HEK293 (cell line): ENCODE data around the gene SFTPA1.
"Not testable (repeated sequence)": the region's sequence is repeated elsewhere in the genome, so short reads cannot be mapped to it uniquely, and the experiment has no call there.

Source experiments
- CTCF ChIA-PET: fragments of 350-600 bp; formaldehyde crosslinking; extraction: SDS; loops from one replicate; lab custom pipeline; 2021; ENCODE audit warnings: antibody characterized with exemption; lab: Yijun Ruan, JAX
- POLR2A ChIA-PET: fragments of 300-600 bp; formaldehyde crosslinking; extraction: SDS; loops from one replicate; lab custom pipeline; 2020; ENCODE audit warnings: antibody characterized with exemption, inconsistent platforms; lab: Yijun Ruan, JAX
- H3K27ac ChIP-seq: fragments of 200-500 bp; sonication (Bioruptor generic); 2 replicates; pipeline ENCODE4 v1.5.1; 2014; ENCODE audit warnings: low read depth, low read length, control low read depth, inconsistent platforms; ENCODE audit errors: extremely low read depth
- H3K36me3 ChIP-seq, 2 experiments: fragments of 200-500 bp in 1 of 2; sonication (Bioruptor generic) in 1 of 2; 1 replicate in 1 of 2; 2 replicates in 1 of 2; pipeline ENCODE4 v1.5.1; 2014 to 2017; ENCODE audit warnings: inconsistent platforms in 2 of 2, low read length in 2 of 2; ENCODE audit not compliant: control insufficient read depth in 2 of 2, insufficient read depth in 1 of 2
- H3K4me1 ChIP-seq: fragments of 200-500 bp; sonication (Bioruptor generic); 2 replicates; pipeline ENCODE4 v1.5.1; 2014; ENCODE audit warnings: mild to moderate bottlenecking, low read length, inconsistent platforms; ENCODE audit not compliant: control insufficient read depth, insufficient read depth
- H3K4me3 ChIP-seq: 2 replicates; pipeline ENCODE4 v1.5.1; 2011; ENCODE audit warnings: low read depth, mild to moderate bottlenecking, control low read depth, low read length, moderate library complexity
- H3K9me3 ChIP-seq: fragments of 200-500 bp; sonication (Bioruptor generic); 2 replicates; pipeline ENCODE4 v1.5.1; 2014; ENCODE audit warnings: low read depth, low read length, inconsistent platforms; ENCODE audit not compliant: control insufficient read depth, insufficient read depth
- BCL11A ChIP-seq: fragments of 450-650 bp; formaldehyde crosslinking; IDR thresholded peaks from 2 replicates; pipeline ENCODE4 v1.5.1; 2016; ENCODE audit warnings: low read depth, missing biosample characterization, missing genetic modification characterization
- CTCF ChIP-seq: fragments of 450-650 bp; formaldehyde crosslinking; IDR thresholded peaks from 2 replicates; pipeline ENCODE4 v1.5.1; 2016; ENCODE audit warnings: missing biosample characterization, missing genetic modification characterization
- FEZF1 ChIP-seq: fragments of 450-650 bp; formaldehyde crosslinking; IDR thresholded peaks from 2 replicates; pipeline ENCODE4 v1.5.1; 2016; ENCODE audit warnings: missing biosample characterization, missing genetic modification characterization
- GFI1B ChIP-seq: fragments of 450-650 bp; formaldehyde crosslinking; IDR thresholded peaks from 2 replicates; pipeline ENCODE4 v1.5.1; 2016; ENCODE audit warnings: missing biosample characterization, missing genetic modification characterization
- GLI4 ChIP-seq: fragments of 450-650 bp; formaldehyde crosslinking; IDR thresholded peaks from 2 replicates; pipeline ENCODE4 v1.5.1; 2016; ENCODE audit warnings: missing biosample characterization, missing genetic modification characterization
- IKZF3 ChIP-seq: fragments of 450-650 bp; IDR thresholded peaks from 2 replicates; pipeline ENCODE4 v1.5.0; 2018; ENCODE audit warnings: missing biosample characterization, mild to moderate bottlenecking, missing genetic modification characterization, moderate library complexity
- KLF10 ChIP-seq: fragments of 450-650 bp; IDR thresholded peaks from 2 replicates; pipeline ENCODE4 v1.5.1; 2018; ENCODE audit warnings: missing biosample characterization, mild to moderate bottlenecking, missing genetic modification characterization
- KLF16 ChIP-seq: fragments of 450-650 bp; formaldehyde crosslinking; IDR thresholded peaks from 2 replicates; pipeline ENCODE4 v1.5.1; 2017; ENCODE audit warnings: missing biosample characterization, missing genetic modification characterization
- MZF1 ChIP-seq: fragments of 450-650 bp; formaldehyde crosslinking; IDR thresholded peaks from 2 replicates; pipeline ENCODE4 v1.5.1; 2017; ENCODE audit warnings: missing biosample characterization, missing genetic modification characterization, borderline replicate concordance
- OVOL3 ChIP-seq: fragments of 450-650 bp; formaldehyde crosslinking; IDR thresholded peaks from 2 replicates; pipeline ENCODE4 v1.5.1; 2016; ENCODE audit warnings: missing biosample characterization, missing genetic modification characterization
- SCRT1 ChIP-seq: fragments of 450-650 bp; formaldehyde crosslinking; IDR thresholded peaks from 2 replicates; pipeline ENCODE4 v1.5.1; 2016; ENCODE audit warnings: missing biosample characterization, missing genetic modification characterization, borderline replicate concordance
- ZBTB8A ChIP-seq: fragments of 450-650 bp; formaldehyde crosslinking; IDR thresholded peaks from 2 replicates; pipeline ENCODE4 v1.5.1; 2016; ENCODE audit warnings: missing biosample characterization, missing genetic modification characterization
- ZNF146 ChIP-seq: fragments of 450-650 bp; formaldehyde crosslinking; IDR thresholded peaks from 2 replicates; pipeline ENCODE4 v1.5.1; 2016; ENCODE audit warnings: missing biosample characterization, missing genetic modification characterization
- ZNF16 ChIP-seq: fragments of 450-650 bp; formaldehyde crosslinking; IDR thresholded peaks from 2 replicates; pipeline ENCODE4 v1.5.1; 2016; ENCODE audit warnings: low read depth, missing biosample characterization, missing genetic modification characterization
- ZNF239 ChIP-seq: fragments of 450-650 bp; formaldehyde crosslinking; IDR thresholded peaks from 2 replicates; pipeline ENCODE4 v1.5.1; 2016; ENCODE audit warnings: missing biosample characterization, missing genetic modification characterization
- ZNF24 ChIP-seq: fragments of 450-650 bp; formaldehyde crosslinking; IDR thresholded peaks from 2 replicates; pipeline ENCODE4 v1.5.1; 2016; ENCODE audit warnings: missing biosample characterization, missing genetic modification characterization
- ZNF280D ChIP-seq: fragments of 450-650 bp; formaldehyde crosslinking; IDR thresholded peaks from 2 replicates; pipeline ENCODE4 v1.5.1; 2016; ENCODE audit warnings: missing biosample characterization, missing genetic modification characterization
- ZNF488 ChIP-seq: fragments of 450-650 bp; formaldehyde crosslinking; IDR thresholded peaks from 2 replicates; pipeline ENCODE4 v1.5.1; 2016; ENCODE audit warnings: missing biosample characterization, missing genetic modification characterization
- ZNF529 ChIP-seq: fragments of 450-650 bp; formaldehyde crosslinking; IDR thresholded peaks from 2 replicates; pipeline ENCODE4 v1.5.1; 2017; ENCODE audit warnings: missing genetic modification characterization, missing biosample characterization; ENCODE audit not compliant: insufficient replicate concordance
- ZNF610 ChIP-seq: fragments of 450-650 bp; formaldehyde crosslinking; IDR thresholded peaks from 2 replicates; pipeline ENCODE4 v1.5.1; 2016; ENCODE audit warnings: missing biosample characterization, missing genetic modification characterization, borderline replicate concordance
- ZNF626 ChIP-seq: fragments of 450-650 bp; sonication (Bioruptor Pico); formaldehyde crosslinking; IDR thresholded peaks from 2 replicates; pipeline ENCODE4 v1.5.1; 2018; ENCODE audit warnings: missing biosample characterization, missing genetic modification characterization, inconsistent platforms
- ZNF658 ChIP-seq: fragments of 450-650 bp; formaldehyde crosslinking; IDR thresholded peaks from 2 replicates; pipeline ENCODE4; 2016; ENCODE audit warnings: missing biosample characterization, missing genetic modification characterization
- ZNF664 ChIP-seq: fragments of 450-650 bp; formaldehyde crosslinking; IDR thresholded peaks from 2 replicates; pipeline ENCODE4 v1.5.1; 2016; ENCODE audit warnings: missing biosample characterization, missing genetic modification characterization
- ZNF747 ChIP-seq: fragments of 450-650 bp; formaldehyde crosslinking; IDR thresholded peaks from 2 replicates; pipeline ENCODE4 v1.5.1; 2016; ENCODE audit warnings: missing biosample characterization, missing genetic modification characterization
- ZNF768 ChIP-seq: fragments of 450-650 bp; formaldehyde crosslinking; IDR thresholded peaks from 2 replicates; pipeline ENCODE4 v1.5.1; 2018; ENCODE audit warnings: missing biosample characterization, mild to moderate bottlenecking, missing genetic modification characterization
- ZSCAN23 ChIP-seq: fragments of 450-650 bp; formaldehyde crosslinking; IDR thresholded peaks from 2 replicates; pipeline ENCODE4 v1.5.1; 2016; ENCODE audit warnings: missing biosample characterization, missing genetic modification characterization
- ZSCAN5A ChIP-seq: fragments of 450-650 bp; formaldehyde crosslinking; IDR thresholded peaks from 2 replicates; pipeline ENCODE4 v1.5.1; 2016; ENCODE audit warnings: missing biosample characterization, missing genetic modification characterization

SFTPA1 gene

GRCh38 chr10:79616164-79616563 lies 5.4 kb downstream of the SFTPA1 start:
- H3K9me3 ChIP-seq: no peaks in the 10 kb centered on the region
- H3K4me1 ChIP-seq: no peaks in the 10 kb centered on the region
- ChIA-PET POLR2A (no interaction called here), CTCF (interaction anchor here (1.6 kb wide), 1 partner anchor 9 kb away, joined by 5 read pairs; no protein-coding TSS in a partner anchor)
- H3K36me3 ChIP-seq: no peaks in the 10 kb centered on the region
- H3K4me3 ChIP-seq: no peak overlapping the region
- TF ChIP-seq SCRT1 (tag by site-specific recombination) (no peak), ZBTB8A (tag by site-specific recombination) (no peak), CTCF (tag by site-specific recombination) (no peak), ZNF24 (tag by site-specific recombination) (no peak), ZNF747 (tag by site-specific recombination) (no peak), ZSCAN5A (tag by site-specific recombination) (no peak), ZNF626 (tag by site-specific recombination) (no peak), GLI4 (tag by site-specific recombination) (no peak), KLF16 (tag by site-specific recombination) (no peak), MZF1 (tag by site-specific recombination) (no peak), ZNF239 (tag by site-specific recombination) (no peak), ZSCAN23 (no peak), ZNF529 (tag by site-specific recombination) (no peak), ZNF610 (tag by site-specific recombination) (no peak), ZNF658 (tag by site-specific recombination) (no peak)
- H3K27ac ChIP-seq: no peak overlapping the region

- POLR2A ChIA-PET: not testable (repeated sequence)
- TF ChIP-seq ZNF146 (tag by site-specific recombination) (peak; percentile 96), ZNF280D (tag by site-specific recombination) (peak; percentile 50; the same call in 1 of the 2 replicates)
Measured at GRCh38 chr10:79623663-79624062, 12.9 kb downstream of the SFTPA1 start.

GRCh38 chr10:79627075-79627474 lies 16.3 kb downstream of the SFTPA1 start:
- Histone ChIP-seq H3K36me3 (no peaks in the 10 kb centered on the region), H3K9me3 (no peaks in the 10 kb centered on the region), H3K4me3 (no peak overlapping the region), H3K4me1 (no peaks in the 10 kb centered on the region), H3K27ac (no peak overlapping the region)
- ChIA-PET CTCF (interaction anchor here (0.6 to 0.7 kb wide), 2 partner anchors 279 to 309 kb away, joined by 3 read pairs; no protein-coding TSS in a partner anchor), POLR2A (no interaction called here)
- TF ChIP-seq ZNF768 (tag by site-specific recombination) (no peak), FEZF1 (tag by site-specific recombination) (no peak), KLF10 (tag by site-specific recombination) (no peak), ZNF16 (tag by site-specific recombination) (no peak), ZNF664 (tag by site-specific recombination) (no peak), MZF1 (tag by site-specific recombination) (no peak), BCL11A (tag by site-specific recombination) (no peak), GFI1B (tag by site-specific recombination) (no peak), IKZF3 (tag by site-specific recombination) (no peak), ZNF488 (tag by site-specific recombination) (no peak), OVOL3 (tag by site-specific recombination) (no peak)

More at GRCh38 chr10:79623663-79624062, 12.9 kb downstream of the SFTPA1 start:
- H3K4me3 ChIP-seq, H3K4me1 ChIP-seq, CTCF ChIA-PET, H3K27ac ChIP-seq, H3K36me3 ChIP-seq, H3K9me3 ChIP-seq: not testable (repeated sequence)
